GM19438 (cell line): ENCODE results near the gene EMD.
"Not testable (repeated sequence)": the region's sequence is repeated elsewhere in the genome, so short reads cannot be mapped to it uniquely, and the experiment has no call there.

Source experiments
- ATAC-seq: cut with Tn5 transposase; IDR thresholded peaks from one replicate; pipeline ENCODE4 v1.9.1; 2021; ENCODE audit warnings: low read depth; ENCODE audit not compliant: unreplicated experiment

Gene EMD

GRCh38 chrX:154371017-154371788 is 7.9 kb upstream of the EMD start:
- peak; percentile 46 for ATAC-seq

- no peak for ATAC-seq
These were observed 7.2 kb upstream of the EMD start for GRCh38 chrX:154371789-154372300.

- ATAC-seq: no peak
These were observed 6.5 kb upstream of the EMD start for GRCh38 chrX:154372612-154373022.

- no peak for ATAC-seq
These were observed 5.5 kb upstream of the EMD start for GRCh38 chrX:154373340-154374306.

- no peak for ATAC-seq
These were observed 4.6 kb upstream of the EMD start, which contains the start of gene FLNA for GRCh38 chrX:154374313-154375155. Gene FLNA, minus strand, starts transcription at chrX:154374634. Its CDS starts 3,389 bp downstream, at chrX:154371245.

GRCh38 chrX:154375156-154375504 is 4.0 kb upstream of the EMD start:
- ATAC-seq: no peak

GRCh38 chrX:154376774-154377173 is 2.3 kb upstream of the EMD start:
- ATAC-seq: no peak

GRCh38 chrX:154378059-154378798 is 866 bp upstream of the EMD start:
- peak; percentile 0 for ATAC-seq

- no peak for ATAC-seq
These were observed 465 bp downstream of the EMD start for GRCh38 chrX:154379569-154379951.

- no peak for ATAC-seq
These were observed 1.1 kb downstream of the EMD start for GRCh38 chrX:154380153-154380552.

GRCh38 chrX:154380787-154381186 is 1.7 kb downstream of the EMD start:
- ATAC-seq: no peak

- no peak for ATAC-seq
These were observed 2.2 kb downstream of the EMD start for GRCh38 chrX:154381271-154381670.

- no peak for ATAC-seq
These were observed 3.5 kb downstream of the EMD start for GRCh38 chrX:154382483-154383069.

GRCh38 chrX:154383359-154384283 is 4.5 kb downstream of the EMD start:
- ATAC-seq: no peak

- no peak for ATAC-seq
These were observed 5.3 kb downstream of the EMD start for GRCh38 chrX:154384284-154384892.

GRCh38 chrX:154388094-154388493 is 9.0 kb downstream of the EMD start:
- peak; percentile 38 for ATAC-seq

- not testable (repeated sequence) for ATAC-seq
These were observed 9.6 kb downstream of the EMD start for GRCh38 chrX:154388649-154389048.
